SK-N-SH treated with all-trans-retinoic acid at 6 μM for 48 hours (cell line): ENCODE measurements around the gene AKR7A3.

Experiments used
- ATAC-seq: fragments of 200-7000 bp; cut with Tn5 transposase; 3 replicates; pipeline ENCODE4 v1.9.1; 2020; ENCODE audit warnings: mild to moderate bottlenecking, moderate library complexity
- ARNTL ChIP-seq: fragments of 450-650 bp; formaldehyde crosslinking; IDR thresholded peaks from 2 replicates; pipeline ENCODE4 v1.5.0; 2020; ENCODE audit warnings: low read depth, mild to moderate bottlenecking, moderate library complexity, borderline replicate concordance
- BACH2 ChIP-seq: fragments of 250-450 bp; sonication (Bioruptor Pico); IDR thresholded peaks from 2 replicates; pipeline ENCODE4 v1.9.0; 2021; ENCODE audit warnings: mild to moderate bottlenecking, borderline replicate concordance
- CSDC2 ChIP-seq: fragments of 250-450 bp; sonication (Bioruptor Pico); IDR thresholded peaks from 2 replicates; pipeline ENCODE4 v1.5.0; 2020; ENCODE audit warnings: mild to moderate bottlenecking, moderate library complexity
- CSRNP3 ChIP-seq: fragments of 250-450 bp; sonication (Bioruptor Pico); IDR thresholded peaks from 2 replicates; pipeline ENCODE4 v1.5.1; 2021; ENCODE audit warnings: mild to moderate bottlenecking, moderate library complexity
- ESRRG ChIP-seq: fragments of 250-450 bp; sonication (Bioruptor Pico); IDR thresholded peaks from 2 replicates; pipeline ENCODE4 v1.6.1; 2021; ENCODE audit warnings: mild to moderate bottlenecking
- GLIS3 ChIP-seq: fragments of 250-450 bp; sonication (Bioruptor Pico); IDR thresholded peaks from 2 replicates; pipeline ENCODE4 v1.5.0; 2020; ENCODE audit warnings: mild to moderate bottlenecking, moderate library complexity
- ISL1 ChIP-seq: fragments of 250-450 bp; sonication (Bioruptor Pico); IDR thresholded peaks from 2 replicates; pipeline ENCODE4 v2.1.2; 2022; ENCODE audit warnings: mild to moderate bottlenecking, moderate library complexity
- OSR1 ChIP-seq: fragments of 250-450 bp; sonication (Bioruptor Pico); IDR thresholded peaks from 2 replicates; pipeline ENCODE4 v1.8.0; 2022; ENCODE audit warnings: moderate library complexity, mild to moderate bottlenecking, inconsistent platforms
- PATZ1 ChIP-seq: fragments of 250-450 bp; sonication (Bioruptor Pico); IDR thresholded peaks from 2 replicates; pipeline ENCODE4 v1.8.0; 2020; ENCODE audit warnings: mild to moderate bottlenecking, moderate library complexity, borderline replicate concordance
- POU6F1 ChIP-seq: fragments of 250-450 bp; sonication (Bioruptor Pico); IDR thresholded peaks from 2 replicates; pipeline ENCODE4 v1.8.0; 2021; ENCODE audit warnings: low read depth, mild to moderate bottlenecking, moderate library complexity, borderline replicate concordance
- RARB ChIP-seq: fragments of 250-450 bp; sonication (Bioruptor Pico); IDR thresholded peaks from 2 replicates; pipeline ENCODE4 v1.8.0; 2021; ENCODE audit warnings: mild to moderate bottlenecking, moderate library complexity
- SNAI2 ChIP-seq: fragments of 250-450 bp; sonication (Bioruptor Pico); IDR thresholded peaks from 2 replicates; pipeline ENCODE4 v1.5.0; 2020; ENCODE audit warnings: mild to moderate bottlenecking, moderate library complexity
- TCF4 ChIP-seq: fragments of 250-450 bp; sonication (Bioruptor Pico); IDR thresholded peaks from 2 replicates; pipeline ENCODE4 v1.8.0; 2021; ENCODE audit warnings: mild to moderate bottlenecking, moderate library complexity, borderline replicate concordance
- TOX ChIP-seq: fragments of 250-450 bp; sonication (Bioruptor Pico); IDR thresholded peaks from 2 replicates; pipeline ENCODE4 v1.8.0; 2021; ENCODE audit warnings: mild to moderate bottlenecking, moderate library complexity, borderline replicate concordance
- TSHZ2 ChIP-seq: fragments of 250-450 bp; sonication (Bioruptor Pico); IDR thresholded peaks from 2 replicates; pipeline ENCODE4 v1.5.0; 2020; ENCODE audit warnings: mild to moderate bottlenecking, moderate library complexity
- ZC3H10 ChIP-seq: fragments of 250-450 bp; sonication (Bioruptor Pico); IDR thresholded peaks from 2 replicates; pipeline ENCODE4 v1.5.1; 2021; ENCODE audit warnings: mild to moderate bottlenecking, moderate library complexity
- ZFP30 ChIP-seq: fragments of 450-650 bp; formaldehyde crosslinking; IDR thresholded peaks from 2 replicates; pipeline ENCODE4 v1.5.0; 2022; ENCODE audit warnings: mild to moderate bottlenecking, moderate library complexity
- ZNF565 ChIP-seq: fragments of 450-650 bp; formaldehyde crosslinking; conservative IDR thresholded peaks from 2 replicates; pipeline ENCODE4 v1.5.0; 2020; ENCODE audit warnings: low read depth, mild to moderate bottlenecking, moderate library complexity
- ZNF70 ChIP-seq: fragments of 450-650 bp; formaldehyde crosslinking; IDR thresholded peaks from 2 replicates; pipeline ENCODE4 v1.5.0; 2020; ENCODE audit warnings: mild to moderate bottlenecking, moderate library complexity

Gene AKR7A3

GRCh38 chr1:19332832-19333231 lies 44.3 kb upstream of the AKR7A3 start:
- TF ChIP-seq RARB (CRISPR knock-in tag), result no peak
- no peak for TF ChIP-seq CSRNP3 (CRISPR knock-in tag)
- TF ChIP-seq CSDC2 (CRISPR knock-in tag), result no peak
- TF ChIP-seq GLIS3 (CRISPR knock-in tag), result no peak
- no peak for TF ChIP-seq ZFP30
- no peak for TF ChIP-seq ZNF565 (CRISPR knock-in tag)
- no peak for TF ChIP-seq POU6F1
- no peak for TF ChIP-seq ISL1
- ATAC-seq, result no peak

GRCh38 chr1:19331262-19331878 lies 42.8 kb upstream of the AKR7A3 start:
- ATAC-seq, result peak; percentile 2; the same call in 2 of the 3 replicates
- TF ChIP-seq ESRRG (no peak), GLIS3 (CRISPR knock-in tag) (no peak)

- TF ChIP-seq TCF4 (CRISPR knock-in tag), result peak; percentile 61; the same call in 1 of the 2 replicates
- TF ChIP-seq PATZ1 (CRISPR knock-in tag), result no peak
- ATAC-seq, result no peak; the same call in 2 of the 3 replicates
These were observed 42.0 kb upstream of the AKR7A3 start for GRCh38 chr1:19330449-19331135.

GRCh38 chr1:19329611-19330010 lies 41.0 kb upstream of the AKR7A3 start:
- TF ChIP-seq TCF4 (CRISPR knock-in tag), result no peak
- no peak for TF ChIP-seq BACH2 (CRISPR knock-in tag)
- no peak for TF ChIP-seq ZC3H10 (CRISPR knock-in tag)
- no peak for TF ChIP-seq SNAI2 (CRISPR knock-in tag)
- no peak for TF ChIP-seq ISL1
- no peak for TF ChIP-seq TSHZ2 (CRISPR knock-in tag)
- TF ChIP-seq PATZ1 (CRISPR knock-in tag), result no peak
- TF ChIP-seq CSRNP3 (CRISPR knock-in tag), result no peak
- TF ChIP-seq OSR1 (CRISPR knock-in tag), result no peak
- no peak for TF ChIP-seq RARB (CRISPR knock-in tag)
- no peak for TF ChIP-seq ZNF565 (CRISPR knock-in tag)
- no peak for TF ChIP-seq ARNTL (CRISPR knock-in tag)
- TF ChIP-seq TOX (CRISPR knock-in tag), result no peak
- no peak for TF ChIP-seq ZNF70
- TF ChIP-seq GLIS3 (CRISPR knock-in tag), result no peak
- no peak for ATAC-seq
